Heart right ventricle (tissue), 16 donors: ENCODE measurements around the gene SDR39U1. TPM values are rescaled to one million over a fixed set of nuclear protein-coding genes. Genes with fewer than 3 reads are reported as not detected.

Experiments used
- ATAC-seq, 8 donors: fragments of 200-7000 bp; cut with Tn5 transposase; one replicate each; pipeline ENCODE4 v1.9.1; 2020; ENCODE audit warnings: mild to moderate bottlenecking in 8 of 8, moderate library complexity in 8 of 8, moderate number of reproducible peaks in 1 of 8
- DNase-seq, 2 donors: peaks; one replicate each; pipeline ENCODE4 v3.0.0-alpha.2; 2020
- H3K27ac ChIP-seq, 10 donors: fragments of 200-600 bp; sonication (generic) in 2 of 10; one replicate each; pipeline versions ENCODE4 v1.5.0 to v1.8.0; 2020 to 2022; ENCODE audit warnings: mild to moderate bottlenecking in 3 of 10
- H3K27me3 ChIP-seq, 7 donors: fragments of 200-600 bp; one replicate each; pipeline ENCODE4 v1.8.0; 2021 to 2022; ENCODE audit warnings: mild to moderate bottlenecking in 2 of 7
- H3K36me3 ChIP-seq, 9 donors: fragments of 200-600 bp; sonication (generic) in 1 of 9; one replicate each; pipeline versions ENCODE4 v1.5.0 to v1.8.0; 2020 to 2022; ENCODE audit warnings: mild to moderate bottlenecking in 2 of 9
- H3K4me1 ChIP-seq, 9 donors: fragments of 200-600 bp; sonication (generic) in 1 of 9; one replicate each; pipeline versions ENCODE4 v1.5.0 to v1.8.0; 2020 to 2022; ENCODE audit warnings: mild to moderate bottlenecking in 4 of 9
- H3K4me3 ChIP-seq, 10 donors: fragments of 200-600 bp; sonication (generic) in 2 of 10; one replicate each; pipeline versions ENCODE4 v1.5.0 to v1.8.0; 2020 to 2022; ENCODE audit warnings: mild to moderate bottlenecking in 7 of 10, moderate library complexity in 2 of 10
- H3K9me3 ChIP-seq, 11 donors: fragments of 200-600 bp in 10 of 11; sonication (generic) in 2 of 11; one replicate each; pipeline versions ENCODE4 v1.5.0 to v1.8.0; 2013 to 2022; ENCODE audit warnings: mild to moderate bottlenecking in 2 of 11, control low read depth in 1 of 11, moderate library complexity in 1 of 11
- WGBS, 2 donors: extraction: QIAGEN DNeasy Blood & Tissue Kit; methylation state at CpG; one replicate each; pipeline ENCODE4 v1.1.7; 2013; ENCODE audit warnings: inconsistent platforms in 1 of 2; 5-methylcytosine and 5-hydroxymethylcytosine counted together
- intact Hi-C, 10 donors: fragments of 100-400 bp; cut with DNase I; formaldehyde crosslinking; loops; one replicate each; pipeline versions ENCODE4 v1.11.1 to v1.14.2; 2022
- polyA plus RNA-seq, 2 donors: library from polyadenylated mRNA; stranded (reverse); fragments of 200-250 nt; gene quantifications; one replicate each; pipeline ENCODE4 v1.2.3, GENCODE V29; 2013
- total RNA-seq, 10 donors: library from RNA; stranded (reverse); fragmentation: NEBNext Ultra II Directional in 3 of 10; extraction: Animal tissue kit (Norgen Biotek cat#: 25700) in 3 of 10; gene quantifications; one replicate each; pipeline versions ENCODE4 v1.2.1 to v1.2.4, GENCODE V29; 2021 to 2023
- TF ChIP-seq, protein P1 (sequence below), 9 donors: fragments of 200-600 bp; sonication (generic) in 2 of 9; IDR thresholded peaks; one replicate each; pipeline versions ENCODE4 v1.5.0 to v1.8.0; 2021 to 2022; ENCODE audit warnings: antibody characterized with exemption in 9 of 9, mild to moderate bottlenecking in 5 of 9, moderate library complexity in 1 of 9
- donor health status: Arrhythmogenic right ventricular cardiomyopathy.
- donor health status: ischemic (EF 13 %, LVEDD 7.1; RV severe dilation, severe dysfunction).
- donor health status: healthy with polysubstance abuse.
- donor health status: DM: no; HTN: yes; CAD: no.
- donor health status: DM: no; HTN: no; CAD: no.
- donor health status: ischemic (EF 25% LVEDD 6.9; RV normal size, moderate dysfunction).
- donor health status: ischemic (EF 25% LVEDD 5.7; RV mildly dilated, moderate dysfunction).
- donor health status: healthy.
- donor health status: DM: yes; HTN: yes; CAD: no.
- donor health status: Ischemic cardiomyopathy.
- donor health status: ischemic (EF 35%, LVEDD 5.7; RV mildly dilated, moderate dysfunction).
- donor health status: nonischemic (EF 11% LVEDD 7.7; RV severe dilation, severe dysfunction).
- donor health status: DM: yes; HTN: yes; CAD: no.
- donor health status: PGD.
- donor health status: ischemic (EF 29% LVEDD 5.4; RV normal size, mild dysfunction).
- donor health status: nonischemic (EF 23%, LVEDD 6.1; RV moderate dilation, normal function).

Gene SDR39U1
- total and polyA plus RNA-seq, 12 donors = 55.6 to 108 (median 69.5) TPM

DNA sequence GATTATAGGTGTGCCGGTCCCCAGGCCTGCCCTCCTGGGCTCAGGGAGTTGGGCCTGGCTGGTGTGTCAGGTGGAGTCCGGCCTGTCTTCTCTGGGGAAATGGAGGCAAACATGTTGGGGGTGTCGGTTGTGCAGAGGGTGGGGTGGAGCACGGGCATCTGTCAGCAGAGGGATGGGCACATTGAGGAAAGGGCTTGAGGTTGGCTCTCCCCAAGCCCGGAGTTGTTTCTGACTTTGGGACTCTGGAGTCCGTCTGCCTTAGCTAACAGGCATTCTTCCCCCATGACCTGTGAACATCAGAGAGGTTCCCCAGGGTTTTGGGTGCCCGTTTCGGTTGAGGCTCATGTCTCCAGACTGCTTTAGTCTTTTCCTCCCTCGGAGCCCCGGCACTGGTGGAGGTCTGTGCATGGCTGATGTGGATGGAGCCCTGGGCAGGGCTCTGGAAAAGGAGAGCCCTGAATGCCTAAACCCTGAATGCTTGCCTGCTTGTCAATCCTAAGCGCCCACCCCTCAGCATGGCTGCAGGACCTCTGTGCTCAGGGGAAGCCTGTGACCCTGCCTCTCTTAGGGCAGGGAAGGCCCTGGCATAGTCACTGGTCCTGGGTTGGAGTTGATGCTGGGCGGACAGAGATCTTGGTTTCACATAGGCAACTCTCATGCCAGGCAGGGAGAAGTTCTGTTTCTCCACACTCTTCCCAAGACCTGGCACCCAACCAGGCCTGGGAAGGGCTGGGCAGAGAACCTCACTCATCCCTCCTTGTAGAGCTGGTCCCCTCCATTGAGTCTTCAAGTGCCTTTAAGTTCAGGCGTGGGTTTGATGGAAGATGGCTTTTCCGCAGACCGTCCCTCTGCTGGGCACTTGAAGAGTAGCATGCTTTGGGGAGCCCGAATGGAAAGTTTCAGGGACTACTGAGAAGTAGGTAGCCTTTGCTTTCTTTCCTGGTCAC lies 30.9 kb downstream of the SDR39U1 start:
- no peaks in the 10 kb centered on the region for H3K9me3 ChIP-seq
- H3K4me1 ChIP-seq = peaks cover 0 to 9% (median 0%) of the 10 kb centered on the region in 9 donors
- intact Hi-C loops = loop anchor here in 4 of 10 donors (5.0 to 10.0 kb wide), 4 partner anchors 39 to 79 kb away; partner anchors contain the start of gene NFATC4 (in 2 of the 4)
- H3K27me3 ChIP-seq = no peaks in the 10 kb centered on the region
- no peak overlapping the region for H3K27ac ChIP-seq
- peak in 4 of 8 donors; percentile 23 to 45 (median 34) for ATAC-seq
- no peak for DNase-seq
- no peak overlapping the region for H3K4me3 ChIP-seq
- 72 to 73% methylated on average over 16 of the region's 16 CpGs for WGBS, 2 donors
- H3K36me3 ChIP-seq = peaks cover 0 to 86% (median 24%) of the 10 kb centered on the region in 9 donors
- TF ChIP-seq, protein P1, sequence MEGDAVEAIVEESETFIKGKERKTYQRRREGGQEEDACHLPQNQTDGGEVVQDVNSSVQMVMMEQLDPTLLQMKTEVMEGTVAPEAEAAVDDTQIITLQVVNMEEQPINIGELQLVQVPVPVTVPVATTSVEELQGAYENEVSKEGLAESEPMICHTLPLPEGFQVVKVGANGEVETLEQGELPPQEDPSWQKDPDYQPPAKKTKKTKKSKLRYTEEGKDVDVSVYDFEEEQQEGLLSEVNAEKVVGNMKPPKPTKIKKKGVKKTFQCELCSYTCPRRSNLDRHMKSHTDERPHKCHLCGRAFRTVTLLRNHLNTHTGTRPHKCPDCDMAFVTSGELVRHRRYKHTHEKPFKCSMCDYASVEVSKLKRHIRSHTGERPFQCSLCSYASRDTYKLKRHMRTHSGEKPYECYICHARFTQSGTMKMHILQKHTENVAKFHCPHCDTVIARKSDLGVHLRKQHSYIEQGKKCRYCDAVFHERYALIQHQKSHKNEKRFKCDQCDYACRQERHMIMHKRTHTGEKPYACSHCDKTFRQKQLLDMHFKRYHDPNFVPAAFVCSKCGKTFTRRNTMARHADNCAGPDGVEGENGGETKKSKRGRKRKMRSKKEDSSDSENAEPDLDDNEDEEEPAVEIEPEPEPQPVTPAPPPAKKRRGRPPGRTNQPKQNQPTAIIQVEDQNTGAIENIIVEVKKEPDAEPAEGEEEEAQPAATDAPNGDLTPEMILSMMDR (IDR thresholded peaks at IDR 0.05) = peak; percentile 19 to 74 (median 63)

DNA sequence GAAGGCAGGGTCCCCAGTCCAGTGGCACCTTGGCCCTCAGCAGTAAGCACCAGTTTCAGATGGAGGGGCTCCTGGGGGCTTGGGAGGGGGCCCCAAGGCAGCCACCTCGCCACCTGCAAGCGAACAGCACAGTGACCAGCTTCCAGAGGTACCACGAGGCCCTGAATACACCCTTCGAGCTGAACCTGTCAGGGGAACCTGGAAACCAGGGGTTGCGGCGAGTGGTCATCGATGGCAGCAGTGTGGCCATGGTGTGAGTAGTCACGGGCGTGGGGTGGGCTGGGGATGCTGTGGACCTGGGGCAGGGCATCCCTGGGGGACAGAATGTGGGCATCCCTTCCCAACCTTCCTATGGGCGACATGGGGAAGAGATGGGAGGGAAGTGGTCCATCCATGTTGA lies 32.6 kb downstream of the SDR39U1 start:
- Histone ChIP-seq H3K27ac (no peak overlapping the region), H3K4me3 (no peak overlapping the region), H3K27me3 (no peaks in the 10 kb centered on the region), H3K36me3 (peaks cover 0 to 83% (median 24%) of the 10 kb centered on the region in 9 donors), H3K4me1 (peaks cover 0 to 12% (median 0%) of the 10 kb centered on the region in 9 donors), H3K9me3 (no peaks in the 10 kb centered on the region)
- 92 to 95% methylated on average over 10 of the region's 10 CpGs for WGBS, 2 donors
- DNase-seq = no peak
- intact Hi-C loops = loop anchor here in 4 of 10 donors (5.0 to 10.0 kb wide), 4 partner anchors 38 to 78 kb away; partner anchors contain the start of gene NFATC4 (in 2 of the 4)
- TF ChIP-seq, protein P1 (IDR thresholded peaks at IDR 0.05) = no peak
- ATAC-seq = no peak

DNA sequence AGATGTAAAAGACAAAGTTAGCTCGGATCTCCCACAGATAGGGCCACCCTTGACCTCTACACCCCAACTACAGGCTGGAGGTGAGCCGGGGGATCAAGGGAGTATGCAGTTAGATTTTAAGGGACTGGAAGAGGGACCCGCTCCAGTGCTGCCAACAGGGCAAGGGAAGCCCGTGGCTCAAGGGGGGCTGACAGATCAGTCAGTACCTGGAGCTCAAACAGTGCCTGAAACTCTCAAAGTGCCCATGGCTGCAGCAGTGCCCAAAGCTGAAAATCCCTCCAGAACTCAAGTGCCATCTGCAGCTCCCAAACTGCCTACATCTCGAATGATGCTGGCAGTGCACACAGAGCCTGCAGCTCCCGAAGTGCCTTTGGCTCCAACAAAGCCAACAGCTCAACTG lies 33.4 kb downstream of the SDR39U1 start:
- no peak overlapping the region for H3K4me3 ChIP-seq
- ATAC-seq (no peak), DNase-seq (no peak)
- TF ChIP-seq, protein P1 (IDR thresholded peaks at IDR 0.05) = no peak
- peaks cover 0 to 80% (median 18%) of the 10 kb centered on the region in 9 donors for H3K36me3 ChIP-seq
- 83 to 92% methylated on average over 6 of the region's 6 CpGs for WGBS, 2 donors
- no peak overlapping the region for H3K27ac ChIP-seq
- peaks cover 0 to 17% (median 5%) of the 10 kb centered on the region in 9 donors for H3K4me1 ChIP-seq
- no peaks in the 10 kb centered on the region for H3K9me3 ChIP-seq
- H3K27me3 ChIP-seq = no peaks in the 10 kb centered on the region
- intact Hi-C loops = no loop called here

DNA sequence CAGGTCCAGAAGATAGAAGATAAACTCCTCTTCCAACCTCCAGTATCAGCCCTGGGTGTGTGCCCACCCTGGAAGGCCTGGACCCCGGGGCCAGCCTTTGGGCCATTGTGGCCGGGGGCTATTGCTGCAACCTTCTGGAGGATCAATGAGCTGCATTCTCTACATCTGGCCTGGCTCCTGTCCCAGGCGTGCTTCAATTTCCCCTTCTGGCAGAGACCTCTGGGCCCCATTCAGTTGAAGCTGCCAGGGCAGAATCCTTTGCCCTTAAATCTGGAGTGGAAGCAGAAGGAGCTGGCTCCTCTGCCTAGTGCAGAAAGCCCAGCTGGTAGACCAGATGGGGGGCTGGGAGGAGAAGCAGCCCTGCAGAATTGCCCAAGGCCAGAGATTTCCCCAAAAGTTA lies 33.8 kb downstream of the SDR39U1 start:
- TF ChIP-seq, protein P1 (IDR thresholded peaks at IDR 0.05) = no peak
- WGBS, 2 donors = 68 to 70% methylated on average over 3 of the region's 3 CpGs
- no peak for DNase-seq
- Histone ChIP-seq H3K9me3 (no peaks in the 10 kb centered on the region), H3K4me3 (no peak overlapping the region), H3K27me3 (no peaks in the 10 kb centered on the region), H3K27ac (no peak overlapping the region), H3K4me1 (peaks cover 3 to 22% (median 9%) of the 10 kb centered on the region in 9 donors), H3K36me3 (peaks cover 0 to 77% (median 18%) of the 10 kb centered on the region in 9 donors)
- ATAC-seq = no peak
- intact Hi-C loops = no loop called here
